ENCODE data around the gene ENTR1.

Gene ENTR1

GRCh38 chr9:136357202-136357725, 53.1 kb downstream of the ENTR1 start:
- no peak for DNase-seq

- no peak for DNase-seq
These were observed 54.5 kb downstream of the ENTR1 start for GRCh38 chr9:136355616-136356557.

GRCh38 chr9:136354592-136355085, 55.8 kb downstream of the ENTR1 start:
- no peak for DNase-seq

GRCh38 chr9:136353757-136354488, 56.5 kb downstream of the ENTR1 start:
- DNase-seq: no peak

- no peak for DNase-seq
These were observed 57.3 kb downstream of the ENTR1 start for GRCh38 chr9:136353088-136353487.

GRCh38 chr9:136352682-136353081, 57.7 kb downstream of the ENTR1 start:
- DNase-seq: no peak
